Breast epithelium (tissue), 4 donors: ENCODE results near the gene SLC34A1. TPM values are rescaled to one million over a fixed set of nuclear protein-coding genes. Genes with fewer than 3 reads are reported as not detected.

Experiments used
- DNase-seq, 2 donors: peaks; one replicate each; pipeline ENCODE4 v3.0.0-alpha.2; 2019; ENCODE audit warnings: low spot score in 2 of 2
- H3K27ac ChIP-seq, 2 donors: fragments of 200-600 bp; sonication (generic) in 1 of 2; one replicate each; pipeline ENCODE4 v1.5.1; 2016 to 2019; ENCODE audit warnings: mild to moderate bottlenecking in 1 of 2
- H3K27me3 ChIP-seq, 2 donors: fragments of 200-600 bp; sonication (generic) in 1 of 2; one replicate each; pipeline versions ENCODE4 v1.5.1 to v1.6.0; 2017 to 2019; ENCODE audit warnings: control low read depth in 1 of 2, mild to moderate bottlenecking in 1 of 2
- H3K36me3 ChIP-seq: fragments of 200-600 bp; one replicate; pipeline ENCODE4 v1.5.1; 2019
- H3K4me1 ChIP-seq, 2 donors: fragments of 200-600 bp; sonication (generic); one replicate each; pipeline ENCODE4 v1.5.1; 2016 to 2019; ENCODE audit warnings: control low read depth in 1 of 2
- H3K4me3 ChIP-seq, 3 donors: fragments of 200-600 bp; sonication (generic); 1 replicate in 2 of 3; 2 replicates in 1 of 3; pipeline ENCODE4 v1.5.1; 2016 to 2019; ENCODE audit warnings: mild to moderate bottlenecking in 3 of 3, moderate library complexity in 2 of 3
- H3K9me3 ChIP-seq, 2 donors: fragments of 200-600 bp; sonication (generic) in 1 of 2; one replicate each; pipeline ENCODE4 v1.5.1; 2016 to 2019; ENCODE audit warnings: control low read depth in 1 of 2
- CTCF ChIP-seq, 3 donors: fragments of 450-650 bp; IDR thresholded peaks; one replicate each; pipeline ENCODE4 v1.5.1; 2016 to 2017; ENCODE audit warnings: antibody characterized with exemption in 3 of 3, mild to moderate bottlenecking in 3 of 3, moderate library complexity in 3 of 3
- POLR2A ChIP-seq: fragments of 450-650 bp; IDR thresholded peaks from one replicate; pipeline ENCODE4 v1.6.1; 2016; ENCODE audit warnings: antibody characterized with exemption, mild to moderate bottlenecking, moderate library complexity
- POLR2AphosphoS5 ChIP-seq, 3 donors: sonication (generic); formaldehyde crosslinking; IDR thresholded peaks; one replicate each; pipeline ENCODE4 v1.6.1; 2017; ENCODE audit warnings: antibody characterized with exemption in 3 of 3
- intact Hi-C: fragments of 100-400 bp; cut with DNase I; formaldehyde crosslinking; loops from one replicate; pipeline ENCODE4 v1.15.1; 2023; ENCODE audit warnings: low total_unique reads
- total RNA-seq, 3 donors: library from RNA; depleted of rRNA; stranded (reverse); fragments of >200 nt; gene quantifications; one replicate each; pipeline ENCODE4 v1.1.0, GENCODE V29; 2016

The SLC34A1 gene
- total RNA-seq, 3 donors from 2014 or later = not detected

- Histone ChIP-seq H3K27ac (no peak overlapping the region), H3K27me3 (no peaks in the 10 kb centered on the region), H3K4me1 (no peaks in the 10 kb centered on the region), H3K9me3 (no peaks in the 10 kb centered on the region), H3K4me3 (no peak overlapping the region), H3K36me3 (no peaks in the 10 kb centered on the region)
- TF ChIP-seq POLR2A = no peak
- no peak for TF ChIP-seq POLR2AphosphoS5 (IDR thresholded peaks at IDR 0.05)
- no peak for TF ChIP-seq CTCF (IDR thresholded peaks at IDR 0.05)
- DNase-seq = no peak
- intact Hi-C loops = no loop called here
Observed at GRCh38 chr5:177393990-177394389, 9.8 kb downstream of the SLC34A1 start.

GRCh38 chr5:177396078-177396477 lies 11.8 kb downstream of the SLC34A1 start:
- Histone ChIP-seq H3K27me3 (peaks cover 9 to 12% of the 10 kb centered on the region in 2 donors), H3K27ac (no peak overlapping the region), H3K9me3 (no peaks in the 10 kb centered on the region), H3K36me3 (no peaks in the 10 kb centered on the region), H3K4me3 (no peak overlapping the region), H3K4me1 (peaks cover 0 to 9% of the 10 kb centered on the region in 2 donors)
- TF ChIP-seq POLR2AphosphoS5 (IDR thresholded peaks at IDR 0.05) (no peak), POLR2A (no peak), CTCF (IDR thresholded peaks at IDR 0.05) (no peak)
- intact Hi-C loops = loop anchor here (5.0 kb wide), 1 partner anchor 56 kb away; no protein-coding TSS in a partner anchor
- no peak for DNase-seq

- TF ChIP-seq POLR2A (no peak), CTCF (IDR thresholded peaks at IDR 0.05) (no peak), POLR2AphosphoS5 (IDR thresholded peaks at IDR 0.05) (no peak)
- DNase-seq = no peak
- Histone ChIP-seq H3K4me3 (no peak overlapping the region), H3K27me3 (peaks cover 9 to 19% of the 10 kb centered on the region in 2 donors), H3K4me1 (peaks cover 0 to 9% of the 10 kb centered on the region in 2 donors), H3K36me3 (no peaks in the 10 kb centered on the region), H3K27ac (no peak overlapping the region), H3K9me3 (no peaks in the 10 kb centered on the region)
- intact Hi-C loops = loop anchor here (5.0 kb wide), 1 partner anchor 55 kb away; no protein-coding TSS in a partner anchor
Observed at GRCh38 chr5:177396807-177397206, 12.6 kb downstream of the SLC34A1 start.

GRCh38 chr5:177397875-177398390 lies 13.7 kb downstream of the SLC34A1 start:
- DNase-seq = no peak
- Histone ChIP-seq H3K4me1 (peaks cover 0 to 9% of the 10 kb centered on the region in 2 donors), H3K4me3 (no peak overlapping the region), H3K9me3 (no peaks in the 10 kb centered on the region), H3K36me3 (no peaks in the 10 kb centered on the region), H3K27me3 (peaks cover 9 to 23% of the 10 kb centered on the region in 2 donors), H3K27ac (no peak overlapping the region)
- intact Hi-C loops = loop anchor here (5.0 kb wide), 1 partner anchor 54 kb away; no protein-coding TSS in a partner anchor
- TF ChIP-seq POLR2A (no peak), CTCF (IDR thresholded peaks at IDR 0.05) (no peak), POLR2AphosphoS5 (IDR thresholded peaks at IDR 0.05) (no peak)

- peaks cover 9 to 27% of the 10 kb centered on the region in 2 donors for H3K27me3 ChIP-seq
- no peaks in the 10 kb centered on the region for H3K36me3 ChIP-seq
- peaks cover 5 to 14% of the 10 kb centered on the region in 2 donors for H3K4me1 ChIP-seq
- no peak for TF ChIP-seq POLR2AphosphoS5 (IDR thresholded peaks at IDR 0.05)
- peak in 1 of 3 donors; percentile 12 for TF ChIP-seq CTCF (IDR thresholded peaks at IDR 0.05)
- no peak for TF ChIP-seq POLR2A
- H3K4me3 ChIP-seq = peak within 1 kb of the TSS in 2 of 3 donors; percentile 21 to 57
- no peaks in the 10 kb centered on the region for H3K9me3 ChIP-seq
- DNase-seq = no peak
- no peak within 1 kb of the TSS for H3K27ac ChIP-seq
- intact Hi-C loops = loop anchor here (5.0 kb wide), 2 partner anchors 52 to 102 kb away; no protein-coding TSS in a partner anchor
Observed at GRCh38 chr5:177399997-177400868, 16.0 kb downstream of the SLC34A1 start, which contains the start of gene PFN3. TSS of gene PFN3 (minus strand) at chr5:177400661. CDS start at chr5:177400576, 85 bp downstream.
